HG03354 (cell line): Measurements from ENCODE around the gene MNX1.

Experiments
- ATAC-seq: cut with Tn5 transposase; IDR thresholded peaks from one replicate; pipeline ENCODE4 v1.9.1; 2021; ENCODE audit warnings: mild to moderate bottlenecking; ENCODE audit not compliant: unreplicated experiment, poor library complexity, severe bottlenecking

The MNX1 gene

DNA sequence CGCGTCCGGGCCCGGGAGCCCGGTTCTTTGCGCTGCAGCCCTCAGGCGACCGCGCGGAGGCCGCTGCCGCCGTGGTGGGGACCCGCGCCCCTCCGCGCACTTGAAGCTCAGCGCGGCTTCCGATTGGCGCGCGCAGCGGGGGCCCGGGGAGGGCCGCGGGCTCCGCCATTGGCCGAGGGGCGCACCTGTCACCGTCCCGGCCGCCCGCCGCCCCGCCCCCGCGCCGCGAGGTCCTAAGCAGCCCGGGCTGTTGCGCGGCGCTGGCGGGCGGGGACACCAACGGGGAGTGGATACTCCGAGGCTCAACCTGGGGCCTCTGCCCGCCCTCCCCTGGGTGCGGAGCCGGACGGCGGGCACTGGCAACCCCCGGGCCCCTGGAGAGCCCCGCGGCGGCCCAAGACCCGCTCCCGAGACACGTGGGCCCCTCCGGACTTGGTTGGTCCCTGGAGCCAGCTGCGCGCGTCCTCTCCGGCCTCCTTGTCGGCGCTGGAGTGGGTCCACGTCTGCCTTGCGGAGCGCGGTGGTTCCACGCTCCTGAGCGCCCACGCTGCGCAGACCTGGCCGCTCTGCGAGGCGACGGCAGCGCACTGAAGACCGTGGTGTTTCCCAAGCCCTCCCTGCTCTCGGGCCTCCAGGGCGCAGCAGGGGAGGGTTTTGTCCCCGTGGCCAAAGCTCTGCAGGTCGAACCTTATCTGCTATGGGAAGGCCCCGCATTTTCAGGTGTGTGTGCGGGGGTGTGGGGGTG is at the start of gene MNX1:
TSS of gene MNX1 (minus strand) at position 76 of the 745 bp plus-strand sequence. CDS start 313 bp downstream, outside the sequence.
- ATAC-seq: peak; percentile 69

DNA sequence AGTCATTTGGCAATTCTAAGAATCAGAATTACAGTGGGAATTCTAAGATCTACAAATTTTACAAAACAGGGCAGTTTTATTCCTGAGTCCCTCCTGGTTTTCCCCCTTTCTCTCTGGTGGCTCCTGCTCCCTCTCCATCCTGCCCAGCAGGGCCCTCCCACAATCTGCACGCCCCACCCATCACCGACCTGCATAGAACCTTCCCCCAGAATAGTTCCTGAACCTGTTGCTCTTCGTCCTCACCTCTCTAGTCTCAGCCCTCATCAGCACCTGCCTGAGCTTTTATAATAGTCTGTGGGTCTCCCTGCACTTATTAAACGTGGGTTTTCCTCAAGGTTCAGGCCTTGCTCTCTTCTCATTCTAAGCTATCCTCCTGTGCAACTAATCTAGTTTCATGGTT is 49.1 kb upstream of the MNX1 start:
- ATAC-seq: no peak

DNA sequence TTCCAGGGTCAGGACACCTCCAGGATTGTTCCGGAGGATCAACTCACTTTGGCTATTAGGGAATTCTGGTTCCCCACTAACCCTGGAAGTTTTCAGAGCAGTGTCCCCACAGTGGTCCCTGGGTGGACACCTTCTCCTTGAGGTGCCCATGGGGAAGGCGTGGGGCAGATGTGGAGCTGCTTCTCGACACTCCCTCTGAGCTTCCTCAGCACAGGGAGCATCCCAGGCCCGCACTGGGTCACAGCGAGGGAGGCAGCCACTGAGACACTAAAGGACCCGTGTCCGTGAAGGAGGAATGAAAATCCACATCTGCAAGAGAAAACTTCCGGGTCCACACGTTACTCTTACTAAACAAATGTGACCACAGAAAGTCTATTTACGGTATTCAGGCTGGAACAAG is 48.2 kb upstream of the MNX1 start:
- ATAC-seq: no peak

DNA sequence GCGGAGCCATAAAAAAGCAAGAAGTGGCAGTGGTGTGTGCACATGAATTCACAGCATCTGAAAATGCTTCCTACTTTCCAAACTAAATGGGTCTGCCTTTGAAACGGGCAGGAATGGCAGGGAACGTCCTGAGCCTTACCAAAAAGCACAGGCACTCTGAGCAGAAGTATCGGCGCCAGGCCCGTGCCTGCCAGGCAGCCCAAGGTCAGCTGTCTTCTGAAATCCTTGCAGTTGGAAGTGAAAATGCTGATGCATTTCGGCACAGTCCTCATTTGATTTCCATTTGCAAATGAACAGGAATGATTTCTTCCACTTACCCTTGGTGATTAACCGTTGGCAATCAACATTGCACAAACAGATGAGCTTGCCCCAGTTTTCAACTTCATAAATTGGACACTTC is 47.6 kb upstream of the MNX1 start:
- no peak for ATAC-seq

DNA sequence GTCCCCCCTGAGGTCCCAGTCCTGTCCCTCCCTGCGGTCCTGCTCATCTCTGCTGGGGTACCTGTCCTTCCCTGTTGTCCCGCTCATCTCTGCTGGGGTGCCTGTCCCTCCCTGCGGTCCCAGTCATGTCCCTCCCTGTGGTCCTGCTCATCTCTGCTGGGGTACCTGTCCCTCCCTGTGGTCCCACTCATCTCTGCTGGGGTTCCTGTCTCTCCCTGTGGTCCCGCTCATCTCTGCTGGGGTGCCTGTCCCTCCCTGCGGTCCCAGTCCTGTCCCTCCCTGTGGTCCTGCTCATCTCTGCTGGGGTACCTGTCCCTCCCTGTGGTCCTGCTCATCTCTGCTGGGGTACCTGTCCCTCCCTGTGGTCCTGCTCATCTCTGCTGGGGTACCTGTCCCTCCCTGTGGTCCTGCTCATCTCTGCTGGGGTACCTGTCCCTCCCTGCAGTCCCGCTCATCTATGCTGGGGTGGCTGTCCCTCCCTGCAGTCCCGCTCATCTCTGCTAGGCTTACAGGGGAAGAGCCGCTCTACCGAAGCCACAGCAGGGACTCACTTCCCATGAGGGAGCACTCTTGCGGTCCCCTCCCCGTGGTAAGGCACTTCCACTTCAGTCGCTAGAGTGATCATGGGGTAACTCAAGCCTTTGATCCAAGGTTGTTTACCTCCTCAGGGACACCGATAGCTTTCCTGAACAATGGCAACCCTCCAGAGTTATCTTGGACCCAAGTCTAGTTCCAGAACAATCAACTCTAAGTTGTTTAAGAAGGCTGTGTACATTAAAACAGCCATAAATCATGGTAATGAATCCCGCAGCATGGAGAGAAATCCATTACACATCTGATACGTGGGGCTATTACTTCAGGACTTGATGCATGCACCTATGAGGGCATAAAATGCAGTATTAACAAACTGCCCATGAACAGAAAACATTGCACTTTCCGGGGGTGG is 46.8 kb upstream of the MNX1 start:
- no peak for ATAC-seq

DNA sequence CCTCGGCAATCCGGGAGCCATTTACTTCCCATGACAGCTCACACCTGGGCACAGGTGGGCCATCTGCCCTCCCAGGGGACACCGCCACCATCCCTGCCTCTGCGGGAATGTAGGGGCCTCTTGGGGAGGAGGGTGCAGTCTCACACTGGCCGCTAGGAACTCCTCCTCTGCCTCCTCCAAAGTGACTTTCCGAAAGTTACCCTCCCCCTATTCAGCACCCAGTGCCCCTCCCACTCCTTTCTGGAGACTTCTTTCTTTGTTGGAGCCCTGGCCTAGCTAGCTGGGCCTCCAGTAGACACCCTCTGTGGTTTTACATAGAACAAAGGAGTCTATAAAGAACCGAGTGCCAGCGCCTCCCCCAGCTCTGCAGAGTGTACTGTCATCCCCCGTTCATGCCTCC is 45.8 kb upstream of the MNX1 start:
- no peak for ATAC-seq

DNA sequence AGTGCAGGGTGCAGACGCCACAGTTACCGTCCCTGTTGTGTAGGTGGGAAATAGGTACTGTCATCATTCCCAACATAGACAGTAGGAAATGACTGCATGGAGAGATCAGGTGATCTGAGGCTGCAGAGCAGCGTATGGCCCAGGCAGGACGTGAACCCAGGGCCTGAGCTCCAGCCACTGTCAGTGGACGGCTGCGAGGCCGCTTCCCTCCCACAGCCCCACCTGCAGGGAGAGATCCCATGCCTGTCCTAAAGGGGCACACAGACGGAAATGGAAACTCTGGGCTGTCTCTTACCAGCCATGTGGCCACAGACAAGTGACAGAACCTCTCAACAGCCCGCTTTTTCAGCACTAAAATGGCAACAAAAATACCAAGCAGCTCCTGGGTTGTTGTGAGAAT is 44.5 kb upstream of the MNX1 start:
- no peak for ATAC-seq

DNA sequence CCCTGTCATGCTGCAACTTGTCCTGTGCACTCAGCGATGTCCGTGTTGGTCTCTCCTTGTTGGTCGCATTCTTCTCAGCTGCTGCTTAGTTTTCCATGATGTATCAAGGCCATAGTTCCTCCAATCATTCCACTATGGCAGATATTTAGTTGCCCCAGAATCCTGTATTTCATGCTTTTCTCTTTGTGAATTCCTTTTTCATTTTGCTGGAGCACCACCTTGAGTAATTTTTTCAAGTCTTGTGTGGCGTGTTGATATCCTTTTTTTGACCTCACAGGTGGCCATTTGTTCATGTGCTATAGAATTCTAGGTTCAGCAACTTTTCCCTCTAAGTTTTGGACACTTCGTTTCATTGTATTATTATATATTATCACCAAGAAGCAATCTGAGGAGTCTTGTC is 42.7 kb upstream of the MNX1 start:
- no peak for ATAC-seq

DNA sequence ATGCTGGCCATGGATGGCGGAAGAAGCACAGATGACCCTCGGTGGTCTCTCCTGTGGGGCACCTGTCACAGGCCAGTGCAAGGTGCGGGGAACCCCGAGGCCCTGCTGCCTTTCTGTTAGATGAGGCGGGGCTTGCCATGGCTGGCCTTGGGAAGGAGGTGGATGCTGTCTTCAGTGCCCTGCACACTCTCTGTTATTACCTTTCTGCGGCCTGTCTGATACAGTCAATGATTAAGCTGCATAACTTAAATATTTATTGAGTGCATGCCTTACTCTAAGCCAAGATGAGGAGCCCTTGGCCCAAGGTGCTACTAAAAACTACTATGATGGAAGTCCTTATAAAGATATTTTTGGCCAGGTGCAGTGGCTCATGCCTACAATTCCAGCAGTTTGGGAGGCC is 36.7 kb upstream of the MNX1 start:
- ATAC-seq: no peak

DNA sequence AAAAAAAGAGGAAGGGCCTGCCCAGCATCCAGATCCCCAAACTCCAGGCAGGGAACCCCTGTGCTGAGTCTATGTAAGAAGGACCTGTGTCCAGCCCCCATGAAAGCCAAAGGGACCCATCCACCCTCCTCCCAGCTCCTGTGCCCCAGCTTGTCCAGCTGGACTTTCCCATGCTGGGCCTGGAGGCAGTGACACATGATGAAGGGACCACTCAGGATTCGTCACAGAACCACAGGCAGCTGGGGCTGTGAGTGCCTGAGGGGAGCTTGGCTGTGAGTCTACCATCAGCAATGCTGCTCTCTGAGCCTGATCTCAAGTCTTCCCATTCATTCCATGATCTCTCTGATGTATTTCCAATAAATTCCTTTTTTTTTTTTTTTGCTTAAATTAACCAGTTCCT is 36.2 kb upstream of the MNX1 start:
- ATAC-seq: no peak

DNA sequence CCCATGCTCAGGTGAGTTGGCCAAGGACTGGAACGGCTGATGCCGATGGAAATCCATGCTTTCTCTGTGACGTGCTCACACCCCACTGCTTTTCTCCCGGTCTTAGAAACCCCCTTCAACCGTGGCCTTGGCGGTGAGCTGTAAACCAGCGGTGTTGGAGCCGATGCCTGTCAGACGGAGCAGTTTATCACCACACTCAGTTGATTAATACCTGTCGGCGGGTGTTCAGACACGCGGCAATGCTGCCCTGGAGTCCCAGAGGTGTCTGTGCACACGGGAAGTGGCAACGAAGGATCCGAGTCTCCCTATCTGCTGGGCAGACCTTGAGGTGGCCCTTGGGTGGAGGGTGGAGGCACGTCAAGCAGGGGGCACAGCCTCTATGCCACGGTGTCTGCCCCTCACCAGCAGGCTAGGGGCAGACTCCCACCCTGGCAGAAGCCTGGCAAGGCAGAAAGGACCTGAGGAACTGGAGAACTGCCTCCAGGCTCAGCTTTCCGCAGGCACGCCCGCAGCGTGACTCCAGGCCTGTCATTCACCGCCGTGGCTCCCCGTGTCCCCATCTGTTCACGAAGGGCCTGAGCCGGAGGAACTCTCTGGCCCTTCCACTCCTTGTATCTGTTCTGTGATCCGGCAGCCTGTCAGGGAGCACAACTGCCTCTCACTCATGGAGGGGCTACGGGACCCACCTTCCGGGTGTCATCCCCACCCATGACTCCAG is 34.6 kb upstream of the MNX1 start:
- no peak for ATAC-seq

DNA sequence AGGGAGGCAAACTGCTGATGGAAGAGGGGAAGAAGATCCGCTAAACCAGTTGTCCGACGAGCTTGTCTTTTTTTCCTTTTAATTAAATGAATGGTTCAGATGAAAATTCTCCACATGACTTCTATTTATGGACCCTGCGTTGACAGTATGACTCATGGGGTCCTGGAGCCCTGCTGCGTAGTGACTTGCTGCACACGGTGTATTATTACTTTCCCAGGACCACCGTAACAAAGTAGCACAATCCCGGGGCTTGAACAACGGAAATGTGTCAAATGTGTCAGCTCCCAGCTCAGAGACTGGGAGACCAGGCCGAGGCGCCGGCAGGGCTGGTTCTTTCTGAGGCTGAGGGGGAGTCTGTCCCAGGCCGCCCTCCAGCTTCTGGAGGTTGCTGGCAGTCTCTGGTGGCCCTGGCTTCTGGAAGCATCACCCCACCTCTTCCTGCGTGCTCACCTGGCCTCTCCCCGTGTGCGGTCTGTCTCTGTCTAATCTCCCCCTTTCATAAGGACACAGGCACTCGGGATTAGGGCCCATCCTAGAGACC is 33.8 kb upstream of the MNX1 start:
- ATAC-seq: no peak

DNA sequence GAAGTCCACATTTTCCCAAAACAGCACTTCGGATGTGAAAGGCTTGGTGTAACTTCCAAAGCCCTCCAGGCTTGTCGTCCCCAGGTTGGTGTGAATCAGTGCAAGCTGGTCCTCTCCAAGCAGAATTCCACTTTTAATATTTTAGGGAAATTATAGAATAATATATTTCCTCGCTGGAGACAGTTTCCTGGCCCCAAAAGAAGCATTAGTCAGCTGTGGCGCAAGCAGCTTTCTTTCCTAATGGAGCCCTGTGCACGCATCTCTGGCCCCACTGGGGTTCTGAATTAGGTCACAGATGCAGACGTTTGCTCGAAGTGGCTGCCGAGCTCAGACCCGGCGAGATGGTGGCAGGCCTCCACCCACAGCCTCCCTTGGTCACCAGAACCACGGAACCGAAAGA is 33.3 kb upstream of the MNX1 start:
- ATAC-seq: no peak

DNA sequence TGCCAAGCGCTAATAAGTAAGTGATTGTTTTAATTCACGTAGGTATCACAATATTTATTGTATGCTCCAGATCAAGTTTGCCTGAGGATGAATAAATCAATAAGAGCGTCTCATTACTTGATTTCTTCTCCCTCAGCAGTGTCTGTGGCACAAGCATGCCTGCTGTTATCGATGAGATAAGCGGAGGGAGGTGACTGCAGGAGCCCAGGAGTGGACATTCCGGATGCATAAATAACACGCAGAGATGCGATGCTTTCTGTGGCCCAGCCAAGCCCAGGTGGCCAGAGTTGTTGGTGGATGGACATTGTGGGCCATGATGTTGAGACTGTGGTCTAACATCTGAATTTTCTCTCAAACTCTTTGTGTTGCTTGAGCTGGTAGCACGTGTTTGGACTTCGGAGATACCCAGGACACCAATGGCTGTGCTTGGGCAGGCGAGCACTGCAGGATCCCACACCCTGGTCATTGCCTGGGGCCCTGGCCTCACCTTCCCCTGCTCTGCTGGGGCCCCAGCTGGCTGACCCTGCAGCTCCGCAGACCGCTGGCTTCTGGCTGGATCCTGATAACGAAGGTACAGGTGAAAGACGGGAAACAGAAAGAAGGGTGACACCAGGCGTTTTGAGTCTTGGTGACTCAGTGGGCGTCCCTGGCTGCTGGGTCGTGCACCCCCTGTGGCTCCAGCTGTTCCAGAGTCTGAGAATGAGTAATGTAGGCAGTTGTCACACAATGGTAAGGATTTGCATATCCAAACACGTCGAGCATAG is 31.2 kb upstream of the MNX1 start:
- ATAC-seq: no peak

DNA sequence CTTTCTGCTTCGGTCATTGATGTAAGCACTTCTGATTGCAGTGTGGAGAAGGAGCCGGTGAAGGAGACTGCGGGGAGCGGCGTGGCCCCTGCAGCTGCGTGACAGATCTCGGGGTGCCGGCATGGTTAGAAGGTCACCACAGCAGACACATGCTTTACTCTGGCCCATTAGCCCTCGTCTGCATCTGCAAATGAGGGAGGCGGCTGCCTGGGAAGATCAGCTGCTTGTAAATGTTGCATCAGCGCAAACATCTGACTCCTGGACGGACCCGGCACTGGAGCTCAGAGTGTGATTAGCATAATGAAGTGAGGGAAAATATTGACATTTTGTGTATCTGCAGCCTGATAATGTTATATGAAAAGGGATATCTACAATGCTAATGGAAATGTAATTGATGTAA is 30.5 kb upstream of the MNX1 start:
- no peak for ATAC-seq

DNA sequence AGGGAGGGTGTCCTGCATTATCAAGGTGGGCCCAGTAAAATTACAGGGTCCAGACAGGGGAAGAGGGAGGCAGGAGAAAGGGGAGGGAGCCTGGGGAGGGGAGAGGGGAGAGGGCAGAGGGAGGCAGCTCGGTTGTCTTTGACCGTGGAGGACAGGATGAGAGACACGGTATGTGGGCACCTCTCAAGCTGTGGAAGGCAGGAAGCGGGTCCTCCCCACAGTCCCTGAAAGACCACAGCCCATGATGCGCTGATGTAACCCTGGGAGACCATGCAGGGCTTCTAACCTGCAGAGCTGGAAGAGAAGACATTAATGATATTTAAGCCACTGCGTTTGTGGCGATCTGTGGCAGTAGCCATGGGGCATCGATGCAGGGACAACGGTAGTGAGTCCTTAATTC is 27.2 kb upstream of the MNX1 start:
- no peak for ATAC-seq

DNA sequence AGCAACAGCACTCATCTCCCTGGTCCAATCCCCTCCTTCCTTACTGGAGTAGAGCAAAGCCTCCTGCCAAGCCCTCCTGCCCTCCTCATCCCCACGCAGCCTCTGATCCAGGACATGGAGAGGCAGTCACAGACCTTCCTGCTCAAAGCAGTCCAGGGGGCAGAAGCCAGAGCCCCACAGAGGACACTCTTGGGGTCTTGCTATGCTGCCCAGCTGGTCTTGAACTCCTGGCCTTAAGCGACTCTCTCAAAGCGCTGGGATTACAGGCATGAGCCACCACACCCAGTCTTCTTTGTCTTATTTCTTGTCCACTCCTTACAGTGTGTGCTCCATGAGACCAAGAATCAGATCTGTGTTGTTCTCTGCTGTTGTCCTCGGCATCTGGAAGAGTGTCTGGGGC is 26.6 kb upstream of the MNX1 start:
- ATAC-seq: no peak

DNA sequence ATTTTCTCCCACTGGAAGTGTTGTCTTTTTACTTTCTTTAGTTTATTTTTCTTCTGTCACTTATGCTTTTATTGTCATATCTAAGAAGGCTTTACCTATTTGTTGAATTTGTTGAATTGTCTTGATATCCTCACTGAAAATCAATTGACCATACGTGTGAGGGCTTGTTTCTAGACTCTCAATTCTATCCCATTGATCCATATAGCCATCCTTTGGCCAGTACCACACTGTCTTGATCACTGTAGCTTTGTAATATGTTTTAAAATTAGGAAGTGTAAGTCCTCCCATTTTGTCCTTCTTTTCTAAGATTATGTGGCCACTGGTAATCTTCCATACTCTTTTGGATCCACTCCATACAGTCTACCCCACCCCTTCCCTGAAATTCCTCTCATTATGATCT is 25.5 kb upstream of the MNX1 start:
- no peak for ATAC-seq

DNA sequence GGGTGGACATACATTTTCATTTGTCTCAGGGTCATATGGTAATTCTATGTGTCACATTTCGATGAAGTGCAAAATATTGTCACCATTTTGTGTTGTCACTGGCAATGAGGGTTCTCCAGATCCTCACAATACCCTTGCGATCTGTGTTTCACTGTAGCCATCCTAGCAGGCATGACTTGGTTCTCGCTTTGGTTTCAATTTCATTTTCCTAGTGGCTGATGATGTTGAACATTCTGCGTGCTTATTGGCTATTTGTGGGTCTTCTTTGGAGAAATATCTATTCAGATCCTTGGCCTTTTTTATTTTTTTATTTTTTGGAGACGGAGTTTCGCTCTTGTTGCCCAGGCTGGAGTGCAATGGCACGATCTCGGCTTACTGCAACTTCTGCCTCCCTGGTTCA is 24.8 kb upstream of the MNX1 start:
- ATAC-seq: no peak
